OCI-LY1 (cell line): Measurements from ENCODE around the gene RGCC.

Source experiments
- H2AFZ ChIP-seq: fragments of 200-600 bp; sonication (generic), shearing (Covaris generic); 2 replicates; pipeline ENCODE4 v1.6.0; 2014; ENCODE audit warnings: antibody characterized with exemption, mild to moderate bottlenecking, low read length
- H3F3A ChIP-seq: fragments of 200-600 bp; sonication (generic), shearing (Covaris generic); 2 replicates; pipeline ENCODE4 v1.6.0; 2014; ENCODE audit warnings: mild to moderate bottlenecking, antibody characterized with exemption, low read length, moderate library complexity; ENCODE audit not compliant: insufficient read depth
- H3K27ac ChIP-seq: fragments of 200-600 bp; sonication (generic); 2 replicates; pipeline ENCODE4 v1.5.1; 2014; ENCODE audit warnings: low read length, mixed run types, mild to moderate bottlenecking, low read depth; ENCODE audit not compliant: poor library complexity, severe bottlenecking
- H3K27me3 ChIP-seq: fragments of 200-600 bp; sonication (generic); 2 replicates; pipeline ENCODE4 v1.6.0; 2014; ENCODE audit warnings: antibody characterized with exemption, mild to moderate bottlenecking, low read length, moderate library complexity; ENCODE audit not compliant: insufficient read depth
- H3K36me3 ChIP-seq: fragments of 200-600 bp; sonication (generic); 2 replicates; pipeline ENCODE4 v1.6.1; 2014; ENCODE audit warnings: mild to moderate bottlenecking, antibody characterized with exemption, low read length, moderate library complexity, mixed read lengths; ENCODE audit not compliant: insufficient read depth
- H3K4me1 ChIP-seq: fragments of 200-600 bp; sonication (generic); 2 replicates; pipeline ENCODE4 v1.5.1; 2014; ENCODE audit warnings: mild to moderate bottlenecking, low read length, moderate library complexity; ENCODE audit not compliant: insufficient read depth, severe bottlenecking
- H3K4me2 ChIP-seq: fragments of 200-600 bp; sonication (generic), shearing (Covaris generic); 2 replicates; pipeline ENCODE4 v1.6.1; 2014; ENCODE audit warnings: low read length
- H3K4me3 ChIP-seq: fragments of 200-600 bp; sonication (generic); 2 replicates; pipeline ENCODE4 v1.5.1; 2014; ENCODE audit warnings: low read length, low read depth, mild to moderate bottlenecking, mixed read lengths; ENCODE audit not compliant: poor library complexity, severe bottlenecking
- H3K79me2 ChIP-seq: fragments of 200-600 bp; shearing (Covaris generic); 2 replicates; pipeline ENCODE4 v1.6.1; 2016; ENCODE audit warnings: mixed run types, low read length, mixed read lengths; ENCODE audit not compliant: insufficient read depth
- H3K9ac ChIP-seq: fragments of 200-600 bp; sonication (generic), shearing (Covaris generic); 2 replicates; pipeline ENCODE4 v1.6.1; 2014; ENCODE audit warnings: mild to moderate bottlenecking, low read length, mixed read lengths
- H3K9me2 ChIP-seq: fragments of 200-600 bp; sonication (generic), shearing (Covaris generic); 2 replicates; pipeline ENCODE4 v1.6.1; 2014; ENCODE audit warnings: low read depth, mild to moderate bottlenecking, low read length, mixed read lengths
- H3K9me3 ChIP-seq: fragments of 200-600 bp; shearing (Covaris generic); 2 replicates; pipeline ENCODE4 v1.6.1; 2014; ENCODE audit warnings: low read length, mixed read lengths
- H4K20me1 ChIP-seq: fragments of 200-600 bp; sonication (generic), shearing (Covaris generic); 2 replicates; pipeline ENCODE4 v1.6.0; 2016; ENCODE audit warnings: mild to moderate bottlenecking, low read length; ENCODE audit not compliant: insufficient read depth
- EZH2 ChIP-seq: fragments of 200-600 bp; sonication (generic), shearing (Covaris generic); IDR thresholded peaks from 2 replicates; pipeline ENCODE4 v1.8.0; 2017; ENCODE audit warnings: borderline replicate concordance, mixed run types, mild to moderate bottlenecking, antibody characterized with exemption, low read length, moderate library complexity, mixed read lengths
- TF ChIP-seq, protein P1 (sequence below): fragments of 200-600 bp; sonication (generic), shearing (Covaris generic); IDR thresholded peaks from 2 replicates; pipeline ENCODE4 v1.5.1; 2017; ENCODE audit warnings: mild to moderate bottlenecking, antibody characterized with exemption, low read length, moderate library complexity, mixed read lengths

Gene RGCC

DNA sequence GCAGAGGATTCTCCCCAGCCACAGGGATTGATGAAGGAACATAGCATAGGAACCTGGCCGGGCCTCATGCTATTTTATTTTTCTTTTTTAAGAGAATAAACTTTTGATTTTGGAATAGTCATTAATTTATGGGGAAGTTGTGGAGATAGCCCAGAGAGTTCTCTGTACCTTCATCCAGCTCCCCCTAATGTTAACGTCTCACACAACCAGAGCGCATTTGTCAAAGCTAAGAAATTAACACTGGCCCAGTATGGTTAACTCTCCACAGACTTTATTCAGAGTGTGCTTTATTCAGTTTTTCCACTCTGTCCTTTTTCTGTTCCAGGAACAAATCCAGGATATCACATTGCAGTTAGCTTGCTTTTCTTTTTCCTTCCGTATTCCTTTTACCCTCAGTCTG is 59.4 kb downstream of the RGCC start:
- Histone ChIP-seq H3K4me2 (no peak overlapping the region), H3K27ac (no peak overlapping the region), H3F3A (0 out of 2 replicates have a peak, but pooled peaks cover 3% of the 10 kb centered on the region), H4K20me1 (no peaks in the 10 kb centered on the region), H3K4me1 (peaks cover 25% of the 10 kb centered on the region), H3K27me3 (no peaks in the 10 kb centered on the region), H3K79me2 (no peaks in the 10 kb centered on the region), H3K9me3 (peaks cover 3% of the 10 kb centered on the region; the same call in 1 of the 2 replicates), H3K9ac (no peak overlapping the region), H2AFZ (no peak overlapping the region), H3K4me3 (no peak overlapping the region), H3K36me3 (no peaks in the 10 kb centered on the region), H3K9me2 (no peaks in the 10 kb centered on the region)
- TF ChIP-seq, protein P1, sequence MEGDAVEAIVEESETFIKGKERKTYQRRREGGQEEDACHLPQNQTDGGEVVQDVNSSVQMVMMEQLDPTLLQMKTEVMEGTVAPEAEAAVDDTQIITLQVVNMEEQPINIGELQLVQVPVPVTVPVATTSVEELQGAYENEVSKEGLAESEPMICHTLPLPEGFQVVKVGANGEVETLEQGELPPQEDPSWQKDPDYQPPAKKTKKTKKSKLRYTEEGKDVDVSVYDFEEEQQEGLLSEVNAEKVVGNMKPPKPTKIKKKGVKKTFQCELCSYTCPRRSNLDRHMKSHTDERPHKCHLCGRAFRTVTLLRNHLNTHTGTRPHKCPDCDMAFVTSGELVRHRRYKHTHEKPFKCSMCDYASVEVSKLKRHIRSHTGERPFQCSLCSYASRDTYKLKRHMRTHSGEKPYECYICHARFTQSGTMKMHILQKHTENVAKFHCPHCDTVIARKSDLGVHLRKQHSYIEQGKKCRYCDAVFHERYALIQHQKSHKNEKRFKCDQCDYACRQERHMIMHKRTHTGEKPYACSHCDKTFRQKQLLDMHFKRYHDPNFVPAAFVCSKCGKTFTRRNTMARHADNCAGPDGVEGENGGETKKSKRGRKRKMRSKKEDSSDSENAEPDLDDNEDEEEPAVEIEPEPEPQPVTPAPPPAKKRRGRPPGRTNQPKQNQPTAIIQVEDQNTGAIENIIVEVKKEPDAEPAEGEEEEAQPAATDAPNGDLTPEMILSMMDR, result no peak
- no peak for TF ChIP-seq EZH2

DNA sequence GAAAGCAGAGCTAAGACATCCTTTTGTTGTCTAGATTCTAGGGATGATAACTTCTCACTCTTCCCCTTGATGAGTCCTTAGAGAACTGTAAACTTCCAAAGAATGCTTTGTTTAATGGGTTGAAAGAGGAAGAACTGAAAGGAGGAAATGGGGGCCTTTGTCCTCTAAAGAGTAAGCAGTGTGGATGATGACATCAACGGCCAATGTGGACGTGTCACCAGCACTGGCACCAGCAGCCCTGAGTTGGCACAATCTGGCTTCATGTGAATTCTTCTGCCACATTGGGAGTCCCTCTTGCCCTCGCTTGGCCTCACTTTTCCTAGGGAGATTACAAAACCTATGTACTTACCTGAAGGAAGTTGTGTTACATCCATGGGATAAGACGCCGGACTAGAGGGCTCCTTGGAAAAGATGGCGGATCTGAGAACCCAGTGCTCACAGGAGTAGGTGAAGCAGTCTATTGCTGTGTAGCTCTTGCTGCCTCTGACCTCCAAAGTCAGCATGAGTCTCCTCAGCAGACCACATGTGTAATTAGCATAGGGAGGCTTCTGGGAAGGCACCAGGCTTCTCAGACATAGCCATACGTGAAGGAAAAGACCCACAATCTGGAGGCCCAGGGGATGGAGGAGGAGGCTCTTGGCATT is 62.8 kb downstream of the RGCC start:
- no peak overlapping the region for H3K27ac ChIP-seq
- TF ChIP-seq, protein P1, result no peak
- no peak for TF ChIP-seq EZH2
- H4K20me1 ChIP-seq, result no peaks in the 10 kb centered on the region
- H3K9me3 ChIP-seq, result peaks cover 3% of the 10 kb centered on the region
- no peaks in the 10 kb centered on the region for H3F3A ChIP-seq
- no peak overlapping the region for H3K4me3 ChIP-seq
- no peaks in the 10 kb centered on the region for H3K9me2 ChIP-seq
- H3K27me3 ChIP-seq, result no peaks in the 10 kb centered on the region
- no peaks in the 10 kb centered on the region for H3K79me2 ChIP-seq
- H2AFZ ChIP-seq, result no peak overlapping the region
- no peak overlapping the region for H3K4me2 ChIP-seq
- H3K36me3 ChIP-seq, result no peaks in the 10 kb centered on the region
- H3K4me1 ChIP-seq, result peaks cover 7% of the 10 kb centered on the region
- no peak overlapping the region for H3K9ac ChIP-seq
